Stimulated activated CD8-positive, alpha-beta memory T cell treated with anti-CD3 and anti-CD28 coated beads, Interleukin-7, amount 100 ng/mL, for 4 hours (primary cell): ENCODE measurements around the gene MFSD12.
"Not testable (repeated sequence)": the region's sequence is repeated elsewhere in the genome, so short reads cannot be mapped to it uniquely, and the experiment has no call there.

Source experiments
- DNase-seq, 2 donors: peaks; one replicate each; pipeline ENCODE4 v3.0.0-alpha.2; 2020; ENCODE audit warnings: low read depth in 2 of 2

The MFSD12 gene

GRCh38 chr19:3536429-3537100 lies 20.8 kb downstream of the MFSD12 start:
- DNase-seq, result no peak

DNA sequence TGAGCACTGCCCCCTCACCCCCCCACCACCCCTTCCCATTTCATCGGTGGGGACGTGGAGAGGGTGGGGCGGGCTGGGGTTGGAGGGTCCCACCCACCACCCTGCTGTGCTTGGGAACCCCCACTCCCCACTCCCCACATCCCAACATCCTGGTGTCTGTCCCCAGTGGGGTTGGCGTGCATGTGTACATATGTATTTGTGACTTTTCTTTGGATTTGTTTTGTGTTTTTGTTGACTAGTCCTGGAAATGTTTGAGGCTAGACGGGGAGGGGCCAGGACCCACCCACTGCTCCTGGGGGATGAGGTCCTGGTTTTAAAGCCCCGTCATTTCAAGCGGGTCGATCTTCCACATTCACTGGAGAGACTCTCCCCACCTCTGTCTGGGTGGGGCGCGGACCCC lies 21.4 kb downstream of the MFSD12 start:
- DNase-seq, result no peak

- no peak for DNase-seq
Measured at GRCh38 chr19:3535563-3535965, 21.8 kb downstream of the MFSD12 start.

DNA sequence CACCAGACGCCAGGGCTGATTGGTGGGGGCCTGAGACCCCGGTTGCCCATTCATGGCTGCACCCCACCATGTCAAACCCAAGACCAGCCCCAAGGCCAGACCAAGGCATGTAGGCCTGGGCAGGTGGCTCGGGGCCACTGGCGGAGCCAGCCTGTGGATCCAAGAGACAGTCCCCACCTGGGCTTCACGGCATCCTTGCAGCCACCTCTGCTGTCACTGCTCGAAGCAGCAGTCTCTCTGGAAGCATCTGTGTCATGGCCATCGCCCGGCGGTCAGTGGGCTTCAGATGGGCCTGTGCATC lies 22.2 kb downstream of the MFSD12 start:
- no peak for DNase-seq

DNA sequence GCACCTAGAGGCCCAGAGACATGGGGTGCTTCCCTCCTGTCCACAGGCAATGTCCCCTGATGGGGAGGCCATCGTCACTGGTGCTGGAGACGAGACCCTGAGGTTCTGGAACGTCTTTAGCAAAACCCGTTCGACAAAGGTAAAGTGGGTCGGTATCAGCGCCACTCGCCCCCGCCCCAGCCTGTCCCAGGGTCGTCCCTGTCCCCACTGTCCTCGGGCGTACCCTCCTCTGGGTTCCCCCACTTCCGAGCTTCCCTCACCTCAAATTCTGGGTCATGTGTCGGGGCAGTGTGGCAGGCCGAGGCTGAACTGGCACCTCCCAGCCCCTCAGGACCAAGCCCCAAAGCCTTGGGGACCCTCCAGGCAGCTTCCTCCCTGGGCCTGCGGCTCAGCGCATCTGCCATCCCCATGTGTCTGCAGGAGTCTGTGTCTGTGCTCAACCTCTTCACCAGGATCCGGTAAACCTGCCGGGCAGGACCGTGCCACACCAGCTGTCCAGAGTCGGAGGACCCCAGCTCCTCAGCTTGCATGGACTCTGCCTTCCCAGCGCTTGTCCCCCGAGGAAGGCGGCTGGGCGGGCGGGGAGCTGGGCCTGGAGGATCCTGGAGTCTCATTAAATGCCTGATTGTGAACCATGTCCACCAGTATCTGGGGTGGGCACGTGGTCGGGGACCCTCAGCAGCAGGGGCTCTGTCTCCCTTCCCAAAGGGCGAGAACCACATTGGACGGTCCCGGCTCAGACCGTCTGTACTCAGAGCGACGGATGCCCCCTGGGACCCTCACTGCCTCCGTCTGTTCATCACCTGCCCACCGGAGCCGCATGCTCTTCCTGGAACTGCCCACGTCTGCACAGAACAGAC lies 22.8 kb downstream of the MFSD12 start:
- no peak for DNase-seq

DNA sequence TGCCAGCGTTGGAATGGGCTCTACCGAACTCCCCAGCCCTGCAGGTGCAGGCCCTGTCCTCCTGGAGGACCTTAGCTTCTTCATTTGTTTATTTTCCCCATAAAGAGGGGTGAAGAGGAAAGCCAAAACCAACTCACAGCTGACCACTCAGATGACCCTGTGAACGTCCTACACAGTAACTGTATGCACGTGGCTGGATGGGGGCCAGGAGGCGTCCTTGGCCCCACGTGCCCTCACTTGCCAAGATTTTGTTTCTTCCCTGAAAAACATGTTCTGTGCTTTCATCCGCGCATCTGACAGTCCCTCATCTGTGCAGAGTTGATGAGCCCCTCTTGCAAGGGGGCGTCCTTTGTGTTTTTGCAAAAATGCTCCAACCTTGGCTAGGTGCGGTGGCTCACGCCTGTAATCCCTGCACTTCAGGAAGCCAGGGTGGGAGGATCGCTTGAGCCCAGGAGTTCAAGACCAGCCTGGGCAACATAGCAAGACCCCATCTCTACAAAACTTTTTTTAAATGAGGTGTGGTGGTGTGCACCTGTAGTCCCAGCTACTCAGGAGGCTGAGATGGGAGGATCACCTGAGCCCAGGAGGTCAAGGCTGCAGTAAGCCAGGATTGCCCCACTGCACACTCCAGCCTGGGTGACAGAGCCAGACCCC lies 23.7 kb downstream of the MFSD12 start:
- no peak for DNase-seq

DNA sequence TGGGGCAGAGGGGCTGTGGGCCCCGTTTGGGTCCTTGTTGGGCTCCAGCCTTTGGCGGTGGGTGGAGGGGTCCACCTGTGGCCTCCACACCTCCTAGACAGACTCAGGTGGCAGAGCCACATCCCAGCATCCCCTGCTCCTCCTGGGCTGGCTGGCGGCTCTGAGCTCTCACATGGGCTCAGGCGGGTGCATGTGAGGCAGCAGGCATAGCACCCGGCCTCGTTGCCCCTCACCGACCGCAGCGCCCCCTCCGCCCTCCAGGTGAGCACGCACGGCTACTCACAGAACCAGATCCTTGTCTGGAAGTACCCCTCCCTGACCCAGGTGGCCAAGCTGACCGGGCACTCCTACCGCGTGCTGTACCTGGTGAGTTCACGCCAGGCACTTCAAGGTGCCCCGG lies 24.4 kb downstream of the MFSD12 start:
- no peak for DNase-seq

GRCh38 chr19:3532154-3532786 lies 25.1 kb downstream of the MFSD12 start:
- no peak for DNase-seq

- DNase-seq, result no peak
Measured at GRCh38 chr19:3531716-3532115, 25.7 kb downstream of the MFSD12 start.

DNA sequence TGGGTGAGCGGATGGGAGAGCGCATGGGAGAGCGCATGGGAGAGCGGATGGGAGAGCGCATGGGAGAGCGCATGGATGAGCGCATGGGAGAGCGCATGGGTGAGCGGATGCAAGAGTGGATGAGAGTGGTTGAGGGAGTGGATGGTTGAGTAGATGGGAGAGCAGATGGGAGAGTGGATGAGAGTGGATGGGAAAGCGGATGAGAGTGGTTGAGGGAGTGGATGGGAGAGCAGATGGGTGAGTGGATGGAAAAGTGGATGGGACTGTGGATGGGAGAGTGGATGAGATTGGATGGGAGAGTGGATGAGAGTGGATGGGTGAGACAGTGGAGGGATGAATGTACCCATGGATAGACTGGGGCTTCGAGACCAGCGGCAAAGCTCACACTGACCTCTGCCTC lies 27.0 kb downstream of the MFSD12 start:
- DNase-seq, result no peak

- DNase-seq, result not testable (repeated sequence)
Measured at GRCh38 chr19:3529299-3529698, 28.1 kb downstream of the MFSD12 start.

DNA sequence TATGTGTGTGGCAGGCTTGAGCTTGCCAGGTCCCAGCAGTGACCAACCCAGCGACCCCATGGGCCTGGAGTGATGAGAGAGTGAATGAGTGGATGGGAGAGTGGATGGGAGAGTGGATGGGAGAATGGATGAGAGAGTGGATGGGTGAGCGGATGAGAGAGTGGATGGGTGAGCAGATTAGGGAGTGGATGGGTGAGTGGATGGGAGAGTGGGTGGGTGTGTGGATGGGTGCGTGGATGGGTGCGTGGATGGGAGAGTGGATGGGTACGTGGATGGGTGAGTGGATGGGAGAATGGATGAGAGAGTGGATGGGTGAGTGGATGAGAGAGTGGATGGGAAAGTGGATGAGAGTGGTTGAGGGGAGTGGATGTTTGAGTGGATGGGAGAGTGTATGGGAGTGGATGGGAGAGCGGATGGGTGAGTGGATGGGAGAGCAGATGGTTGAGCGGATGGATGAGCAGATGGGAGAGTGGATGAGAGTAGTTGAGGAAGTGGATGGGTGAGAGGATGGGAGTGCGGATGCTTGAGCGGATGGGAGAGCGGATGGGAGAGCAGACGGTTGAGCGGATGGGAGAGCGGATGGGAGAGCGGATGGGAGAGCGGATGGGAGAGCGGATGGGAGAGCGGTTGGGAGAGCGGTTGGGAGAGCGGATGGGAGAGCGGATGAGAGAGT lies 28.7 kb downstream of the MFSD12 start:
- DNase-seq, result no peak

DNA sequence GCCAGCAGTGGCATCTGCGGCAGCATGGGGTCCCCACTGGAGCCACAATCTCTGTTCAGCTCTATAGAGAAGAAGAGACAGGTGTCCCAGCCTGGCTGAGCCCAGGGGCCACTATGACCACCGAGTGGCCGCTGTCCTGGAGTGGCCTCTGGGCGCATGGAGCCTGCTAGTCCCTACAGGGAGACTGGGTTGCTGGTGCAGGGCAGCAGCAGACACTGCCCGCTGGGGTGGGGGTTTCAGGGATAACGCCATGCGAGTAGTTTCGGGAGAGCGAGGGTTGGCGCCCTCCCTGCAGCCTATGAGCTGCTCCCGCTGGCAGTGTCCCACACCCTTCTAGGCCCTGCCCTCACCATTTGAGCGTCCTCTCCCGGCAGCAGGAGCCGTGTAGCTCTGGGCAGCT lies 29.3 kb downstream of the MFSD12 start:
- DNase-seq, result no peak

- DNase-seq, result no peak
Measured at GRCh38 chr19:3527238-3527910, 30.0 kb downstream of the MFSD12 start.

DNA sequence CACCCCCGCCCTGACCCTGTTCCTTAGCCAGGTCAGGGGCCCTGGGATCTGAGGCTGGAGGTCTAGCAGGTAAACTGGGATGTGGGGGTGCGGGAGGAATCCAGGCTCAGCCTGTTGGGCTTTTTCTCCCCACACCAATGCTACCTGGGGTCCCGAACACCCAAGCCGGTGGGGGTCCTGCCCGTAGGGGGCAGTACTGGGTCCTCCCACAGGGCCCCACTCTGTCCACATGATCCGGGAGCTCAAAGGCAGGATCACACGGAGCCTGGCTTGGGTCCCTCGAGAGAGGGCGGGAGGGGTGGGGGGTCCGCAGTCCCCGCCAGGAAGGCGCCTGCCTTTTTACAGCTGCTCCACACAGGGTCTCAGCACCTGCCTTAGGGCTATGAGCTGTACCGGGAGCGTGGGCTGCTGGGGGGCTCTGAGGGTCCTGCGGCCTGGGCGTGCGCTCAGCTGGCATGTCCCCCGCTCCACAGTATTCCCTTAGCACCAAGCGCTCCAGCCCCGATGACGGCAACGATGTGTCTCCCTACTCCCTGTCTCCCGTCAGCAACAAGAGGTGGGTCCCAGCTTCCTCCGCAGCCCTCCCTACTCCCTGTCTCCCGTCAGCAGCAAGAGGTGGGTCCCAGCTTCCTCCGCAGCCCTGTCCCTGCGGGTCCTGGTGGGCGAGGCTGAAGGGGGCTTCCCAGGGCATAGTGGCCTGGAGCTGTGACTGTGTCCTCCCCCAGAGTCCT lies 30.7 kb downstream of the MFSD12 start:
- no peak for DNase-seq

DNA sequence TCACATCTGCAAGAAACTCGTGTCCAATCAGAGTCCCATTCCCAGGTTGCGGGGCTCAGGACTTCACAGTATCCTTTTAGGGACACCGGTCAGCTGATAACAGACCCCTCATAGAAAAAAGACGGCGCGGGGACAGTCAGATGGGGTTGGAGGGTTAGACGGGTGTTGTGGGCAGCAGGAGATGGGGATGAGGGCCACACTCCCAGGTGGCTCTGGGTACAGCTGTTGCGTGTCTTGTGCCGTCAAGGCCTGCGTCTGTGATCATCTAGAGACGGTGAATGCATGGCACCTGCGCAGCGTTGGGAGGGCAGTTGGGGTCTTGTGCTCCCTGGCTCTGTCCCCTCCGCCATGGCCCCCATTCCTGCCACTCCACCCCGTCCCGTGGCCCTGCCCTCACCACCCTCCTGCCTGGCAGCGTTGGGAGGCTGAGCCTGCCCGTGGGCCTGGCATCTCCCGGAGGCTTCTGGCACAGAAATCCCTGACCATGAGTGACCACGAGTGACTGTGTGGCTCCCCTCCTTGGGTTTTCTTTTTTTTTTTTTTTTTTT lies 32.4 kb downstream of the MFSD12 start:
- no peak for DNase-seq

- DNase-seq, result no peak
Measured at GRCh38 chr19:3524078-3524842, 33.1 kb downstream of the MFSD12 start.

DNA sequence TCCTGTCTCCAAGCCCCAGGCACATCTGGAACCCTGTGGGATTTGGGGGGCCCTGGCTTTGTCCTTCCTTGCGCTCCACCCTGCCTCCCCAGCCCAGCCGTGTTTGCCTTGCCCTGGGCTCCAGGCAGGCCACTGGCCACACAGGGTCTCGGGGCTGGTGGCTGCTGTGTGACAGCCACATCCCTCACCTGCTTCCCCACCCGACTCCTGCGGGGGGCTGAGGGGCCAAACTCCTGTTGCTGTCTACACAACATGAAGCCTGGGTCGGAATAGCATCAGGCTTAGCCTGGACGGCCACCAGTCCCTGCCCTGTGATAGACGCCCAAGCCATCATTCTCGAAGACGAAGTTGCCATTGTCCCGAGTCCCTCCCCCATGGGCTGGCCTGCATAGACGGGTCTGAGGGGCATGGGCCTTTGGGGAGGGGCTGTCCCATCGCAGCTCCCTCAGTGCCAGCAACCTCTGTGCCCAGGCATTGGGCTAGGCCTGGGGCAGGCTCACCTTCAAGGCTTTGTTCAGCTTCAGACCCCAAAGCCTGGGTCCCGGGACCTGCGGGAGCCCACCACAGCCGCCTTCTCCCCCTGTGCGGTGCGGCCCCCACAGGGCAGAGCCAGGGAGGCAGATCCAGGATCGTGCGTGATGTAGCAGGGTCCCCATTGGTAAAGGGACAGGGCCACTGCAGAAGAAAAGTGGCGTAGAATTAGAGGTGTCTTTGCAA lies 33.9 kb downstream of the MFSD12 start:
- no peak for DNase-seq
